HTR-8/SVneo (cell line): ENCODE measurements around the gene KCNQ2.

Source experiments
- DNase-seq: peaks from one replicate; pipeline ENCODE4 v3.0.0; 2011; ENCODE audit warnings: low spot score, mixed read lengths; ENCODE audit not compliant: insufficient read length
- FAIRE-seq: peaks from 2 replicates; lab custom pipeline; 2011; peaks lifted over from hg19 to GRCh38; lab: Jason Lieb, UNC

KCNQ2 gene

DNA sequence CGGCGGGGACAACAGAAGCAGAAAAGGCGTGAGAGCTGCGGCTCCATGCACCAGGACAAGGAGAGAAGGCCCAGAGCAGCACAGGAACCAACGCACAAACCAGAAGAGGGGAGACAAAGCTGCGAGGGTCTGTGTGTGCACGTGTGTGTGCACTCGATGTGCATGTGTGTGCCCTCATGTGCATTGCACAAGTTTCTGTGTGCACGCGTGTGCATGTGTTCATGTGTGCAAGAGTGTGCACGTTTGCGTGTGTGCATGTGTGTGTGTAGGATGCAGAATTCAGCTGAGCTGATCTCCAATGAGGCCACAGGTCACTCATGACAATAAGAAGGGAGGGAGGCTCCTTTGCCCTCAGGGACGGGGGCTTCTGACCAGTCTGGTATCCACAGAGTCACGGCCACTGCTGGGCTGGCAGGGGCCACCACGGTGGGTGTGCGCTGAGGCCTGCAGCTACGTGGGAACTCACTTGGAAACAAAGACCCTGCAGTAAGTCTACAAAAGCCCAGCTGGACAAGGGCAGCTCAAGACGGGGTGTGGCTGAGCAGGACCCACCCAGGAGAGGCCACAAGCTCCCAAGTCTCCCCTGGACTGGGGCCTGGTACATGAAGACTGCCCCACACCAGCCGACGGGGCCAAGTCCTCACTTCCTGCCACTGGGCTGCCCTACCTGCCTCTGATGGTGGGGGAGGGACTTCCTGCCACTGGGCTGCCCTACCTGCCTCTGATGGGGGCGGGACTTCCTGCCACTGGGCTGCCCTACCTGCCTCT is 63.2 kb downstream of the KCNQ2 start:
- peak; percentile 93 for FAIRE-seq
- no peak for DNase-seq

DNA sequence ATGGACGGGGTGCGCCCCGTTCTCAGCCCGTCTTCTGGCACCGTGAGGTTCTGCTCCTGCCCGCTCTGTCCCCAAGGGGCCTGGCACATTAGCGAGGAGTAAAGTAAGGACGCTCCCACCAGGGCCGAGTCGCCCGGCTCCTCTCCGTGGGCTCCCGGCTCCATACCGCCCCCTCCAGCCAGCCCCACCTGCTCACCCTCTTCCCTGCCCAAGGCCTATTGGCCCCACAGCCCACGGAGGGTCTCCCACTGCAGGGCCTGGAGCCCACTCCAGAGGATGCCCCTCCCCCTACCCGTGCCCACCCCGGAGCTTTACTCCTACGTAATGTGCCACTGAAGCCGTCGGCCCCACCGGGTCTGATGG is 63.8 kb downstream of the KCNQ2 start:
- DNase-seq (no peak), FAIRE-seq (no peak)

DNA sequence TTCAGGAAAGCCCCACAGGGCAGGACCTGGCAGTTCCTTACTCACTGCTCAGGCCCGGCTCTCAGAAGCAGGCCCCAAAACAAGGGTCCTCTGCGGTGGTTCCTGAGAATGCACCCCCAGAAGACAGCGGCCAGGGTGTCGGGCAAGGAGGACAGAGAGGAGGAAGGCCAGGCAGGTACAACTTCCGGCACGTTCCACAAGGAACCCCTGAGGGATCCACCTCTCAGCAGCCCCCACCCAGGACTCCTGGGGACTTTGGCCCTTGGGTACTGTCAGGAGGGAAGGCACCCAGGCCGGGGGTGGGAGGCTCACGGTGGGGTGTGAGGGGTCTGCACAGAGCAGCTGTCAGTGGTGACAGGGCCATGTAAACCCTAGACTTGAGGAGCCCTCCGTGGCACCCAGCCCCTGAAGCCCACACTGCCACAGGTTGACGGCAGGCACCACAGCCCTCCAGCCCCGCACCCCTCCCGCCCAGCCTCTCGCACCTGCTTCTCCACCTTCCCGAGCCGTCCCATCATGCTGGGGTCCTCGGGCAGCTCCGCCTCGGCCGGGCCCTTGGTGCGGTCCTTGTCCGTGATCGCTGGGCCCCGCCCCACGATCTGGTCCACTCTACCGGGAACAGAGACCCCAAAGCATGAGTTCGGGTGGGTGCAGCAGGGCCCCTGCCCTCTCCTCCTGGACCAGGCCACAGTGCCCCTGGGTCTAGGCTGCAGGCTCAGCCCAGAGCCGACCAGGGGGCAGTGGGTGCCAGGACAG is 64.3 kb downstream of the KCNQ2 start:
- FAIRE-seq (no peak), DNase-seq (no peak)

DNA sequence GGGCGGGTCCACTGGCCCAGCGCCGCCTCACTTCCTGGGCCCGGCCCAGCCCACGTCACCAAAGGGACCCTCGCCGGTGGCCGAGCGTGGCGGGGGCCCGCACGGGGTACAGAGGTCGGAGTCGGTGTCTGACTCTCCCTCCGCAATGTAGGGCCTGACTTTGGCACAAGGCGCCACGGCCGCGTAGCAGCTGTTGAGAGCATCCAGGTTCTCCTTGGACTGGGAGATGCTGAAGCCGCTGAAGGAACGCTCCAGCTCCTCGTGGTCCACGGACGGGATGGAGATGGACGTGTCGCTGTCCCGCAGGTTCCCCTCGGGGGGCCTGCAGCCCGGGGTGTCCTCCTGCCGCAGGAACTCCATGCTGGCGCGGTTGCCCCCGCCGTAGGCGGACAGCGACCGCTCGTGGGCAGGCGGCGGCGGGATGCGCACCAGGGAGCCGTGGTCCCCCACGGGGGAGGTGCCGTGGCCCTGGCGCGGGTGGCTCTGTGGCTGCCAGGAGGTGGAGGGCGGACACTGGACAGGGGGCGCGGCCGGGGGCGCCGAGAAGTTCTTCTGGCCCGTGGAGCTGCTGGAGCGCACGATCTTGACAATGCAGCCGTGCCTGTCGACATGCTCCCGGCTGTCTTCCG is 65.7 kb downstream of the KCNQ2 start:
- no peak for DNase-seq

DNA sequence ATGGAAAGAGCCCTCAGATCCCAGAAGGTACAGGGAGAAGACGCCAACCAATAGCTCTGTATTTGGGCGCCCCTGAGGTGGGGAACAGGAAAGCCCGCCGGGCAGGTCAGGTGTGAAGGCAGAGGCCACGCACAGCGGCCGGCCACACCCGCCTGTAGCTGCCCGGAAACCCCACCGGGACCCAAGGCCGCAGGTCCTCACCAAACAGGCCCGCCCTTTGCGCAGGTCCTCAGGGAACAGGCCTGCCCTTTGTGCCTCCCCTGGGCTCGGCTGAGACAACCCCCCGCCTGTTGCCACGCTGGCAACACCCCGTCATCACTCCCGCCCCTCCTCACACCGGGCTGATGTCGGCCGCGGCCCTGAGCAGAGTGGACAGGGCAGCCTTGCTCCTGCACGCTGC is 66.4 kb downstream of the KCNQ2 start:
- DNase-seq (no peak), FAIRE-seq (no peak)

More for the DNA sequence above, 65.7 kb downstream of the KCNQ2 start:
- no peak for FAIRE-seq

DNA sequence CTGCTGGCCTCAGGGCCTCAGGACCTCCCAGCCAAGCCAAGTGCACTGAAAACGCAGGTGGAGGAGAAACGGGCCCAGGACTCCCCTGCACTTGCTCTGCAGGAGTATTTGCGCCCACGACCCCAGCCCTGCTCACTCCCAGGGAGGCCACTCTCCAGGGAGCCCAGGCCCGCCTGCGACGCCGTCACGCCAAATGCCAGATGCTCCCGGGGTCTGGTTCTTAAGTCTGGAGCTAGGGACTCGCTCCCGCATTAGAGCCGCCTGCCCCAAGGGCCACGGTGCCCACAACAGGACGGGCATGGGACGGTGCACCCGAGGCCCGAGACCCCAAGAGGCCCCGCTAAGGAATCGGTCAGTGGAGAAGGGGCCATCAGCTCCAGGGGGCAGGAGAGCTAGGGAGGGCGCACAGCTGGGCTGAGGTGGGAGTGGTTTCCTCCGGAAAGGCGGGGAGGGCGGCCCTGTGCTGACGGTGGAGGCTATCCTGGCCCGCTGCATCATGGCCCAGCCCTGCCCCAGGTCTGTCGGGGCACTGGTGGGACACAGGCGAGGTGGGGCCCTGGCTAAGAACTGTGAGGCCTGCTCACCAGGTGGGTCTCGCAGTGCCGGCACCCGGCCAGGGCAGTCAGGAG is 67.2 kb downstream of the KCNQ2 start:
- DNase-seq (no peak), FAIRE-seq (no peak)

DNA sequence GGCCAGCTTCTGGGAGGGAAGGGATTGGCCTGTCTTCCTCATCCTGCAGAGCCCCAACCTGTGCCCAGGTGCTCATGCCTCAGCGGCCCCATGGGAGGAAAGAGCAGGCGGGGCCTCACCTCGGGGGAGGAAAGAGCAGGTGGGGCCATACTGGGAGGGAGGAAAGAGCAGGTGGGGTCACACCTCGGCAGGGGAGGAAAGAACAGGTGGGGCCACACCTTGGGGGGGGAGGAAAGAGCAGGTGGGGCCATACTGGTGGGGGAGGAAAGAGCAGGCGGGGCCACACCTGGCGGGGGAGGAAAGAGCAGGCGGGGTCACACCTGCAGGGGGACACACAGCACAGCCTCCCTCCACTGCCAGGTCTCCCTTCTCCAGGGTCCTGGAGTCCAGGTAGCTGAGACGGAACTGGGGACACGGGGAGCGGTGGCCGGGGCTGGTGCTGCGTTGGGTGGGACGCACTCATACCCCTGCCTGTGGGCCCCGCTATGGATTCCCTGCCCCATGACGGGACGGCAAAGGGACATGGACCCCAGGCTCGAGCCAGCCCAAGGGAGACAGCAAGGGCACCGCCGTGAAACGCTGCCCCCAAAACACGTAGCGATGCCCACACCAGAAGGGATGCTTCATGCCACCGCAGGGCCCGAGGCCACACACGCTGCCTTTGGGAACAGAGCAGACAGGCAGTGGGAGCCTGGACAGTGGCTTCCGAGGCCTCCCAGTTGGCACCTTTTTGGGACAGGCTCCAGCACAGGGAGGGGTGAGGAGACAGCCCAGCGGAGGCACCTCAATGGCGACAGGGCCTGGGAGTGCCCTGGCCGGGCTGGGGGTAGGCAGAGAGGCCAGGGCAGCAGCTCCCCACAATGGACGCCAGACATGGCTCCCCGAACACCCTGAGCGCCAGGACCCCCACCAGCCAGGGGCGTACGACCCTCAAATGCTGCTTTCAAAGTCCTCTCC is 68.0 kb downstream of the KCNQ2 start:
- DNase-seq (no peak), FAIRE-seq (no peak)

DNA sequence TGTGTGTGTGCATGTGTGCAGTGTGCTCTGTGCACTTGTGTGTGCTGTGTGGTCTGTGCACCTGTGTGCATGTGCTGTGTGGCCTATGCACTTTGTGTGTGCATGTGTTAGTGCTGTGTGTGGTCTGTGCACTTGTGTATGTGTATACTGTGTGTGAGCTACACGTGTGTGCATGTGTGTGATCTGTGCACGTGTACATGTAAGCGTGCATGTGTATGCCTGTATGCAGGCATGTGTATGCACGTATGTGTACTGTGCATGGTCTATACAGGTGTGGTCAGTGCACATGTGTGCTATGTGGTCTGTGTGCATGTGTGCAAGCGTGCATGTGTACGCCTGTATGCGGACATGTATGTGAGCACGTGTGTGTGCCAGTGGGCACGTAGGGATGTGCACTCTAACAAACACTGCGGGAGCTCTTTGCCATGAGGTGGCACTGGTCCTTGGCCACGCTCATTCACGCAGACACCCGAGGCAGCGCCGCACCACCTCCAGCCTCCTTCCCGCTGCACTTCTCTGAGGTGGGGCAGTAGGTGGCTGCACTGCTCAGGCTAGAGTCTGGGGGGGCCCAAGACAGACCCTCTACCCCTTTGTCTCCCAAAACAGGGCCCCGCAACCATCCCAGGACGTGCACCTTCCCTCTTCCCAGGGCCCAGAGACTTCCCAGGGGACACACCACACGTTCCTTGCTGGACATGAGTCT is 68.9 kb downstream of the KCNQ2 start:
- DNase-seq (no peak), FAIRE-seq (peak; percentile 99)

DNA sequence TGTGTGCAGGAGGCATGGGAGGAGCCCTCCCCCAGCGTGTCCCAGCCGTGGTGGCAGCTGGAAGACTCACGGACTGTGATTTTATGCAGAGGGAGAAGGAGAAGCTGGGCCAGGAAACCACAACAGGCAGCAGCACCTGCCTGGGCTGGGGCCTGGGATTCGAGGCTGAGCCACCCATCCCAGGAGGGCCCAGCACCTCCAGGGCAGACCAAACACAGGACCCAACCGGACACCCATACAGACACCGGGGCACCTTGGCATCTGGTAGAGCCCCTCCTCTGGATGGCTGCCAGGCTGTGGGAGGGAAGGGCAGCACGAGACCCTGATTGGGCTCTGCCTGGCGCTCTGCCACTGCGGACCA is 69.6 kb downstream of the KCNQ2 start:
- no peak for FAIRE-seq

DNA sequence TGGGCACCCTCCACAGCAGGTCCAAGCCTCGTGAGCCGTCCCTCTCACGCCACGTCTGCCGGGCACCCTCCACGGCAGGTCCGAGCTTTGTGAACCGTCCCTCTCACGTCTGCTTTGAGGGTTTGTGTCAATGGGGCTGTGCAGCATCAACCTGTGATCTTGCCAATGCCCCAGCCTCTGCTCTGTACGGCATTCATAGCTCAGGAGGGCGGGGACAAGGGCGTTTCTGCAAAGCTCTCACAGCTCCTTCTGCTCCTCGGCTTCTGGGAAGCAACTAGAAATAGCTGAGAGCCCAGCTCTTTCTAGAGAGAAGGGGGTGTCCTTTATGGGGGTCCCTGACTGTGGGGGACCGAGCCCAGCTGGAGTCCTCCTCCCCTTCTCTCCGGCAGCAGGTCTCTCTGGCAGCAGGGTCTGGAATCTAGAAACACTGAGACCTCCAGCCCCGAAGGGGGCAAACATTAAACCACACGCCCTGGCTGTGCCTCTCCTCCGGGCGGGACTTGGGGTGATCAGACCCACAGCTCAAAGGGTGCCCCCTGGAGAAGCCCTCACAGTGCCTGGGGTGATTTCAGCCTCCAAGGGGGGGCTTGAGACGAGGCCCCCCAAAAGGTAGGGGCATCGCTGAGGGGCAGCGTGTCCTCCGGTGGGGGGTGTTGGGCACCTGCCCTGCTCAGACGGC is 70.1 kb downstream of the KCNQ2 start:
- FAIRE-seq (no peak), DNase-seq (no peak)

More for the DNA sequence above, 69.6 kb downstream of the KCNQ2 start:
- DNase-seq, result no peak

DNA sequence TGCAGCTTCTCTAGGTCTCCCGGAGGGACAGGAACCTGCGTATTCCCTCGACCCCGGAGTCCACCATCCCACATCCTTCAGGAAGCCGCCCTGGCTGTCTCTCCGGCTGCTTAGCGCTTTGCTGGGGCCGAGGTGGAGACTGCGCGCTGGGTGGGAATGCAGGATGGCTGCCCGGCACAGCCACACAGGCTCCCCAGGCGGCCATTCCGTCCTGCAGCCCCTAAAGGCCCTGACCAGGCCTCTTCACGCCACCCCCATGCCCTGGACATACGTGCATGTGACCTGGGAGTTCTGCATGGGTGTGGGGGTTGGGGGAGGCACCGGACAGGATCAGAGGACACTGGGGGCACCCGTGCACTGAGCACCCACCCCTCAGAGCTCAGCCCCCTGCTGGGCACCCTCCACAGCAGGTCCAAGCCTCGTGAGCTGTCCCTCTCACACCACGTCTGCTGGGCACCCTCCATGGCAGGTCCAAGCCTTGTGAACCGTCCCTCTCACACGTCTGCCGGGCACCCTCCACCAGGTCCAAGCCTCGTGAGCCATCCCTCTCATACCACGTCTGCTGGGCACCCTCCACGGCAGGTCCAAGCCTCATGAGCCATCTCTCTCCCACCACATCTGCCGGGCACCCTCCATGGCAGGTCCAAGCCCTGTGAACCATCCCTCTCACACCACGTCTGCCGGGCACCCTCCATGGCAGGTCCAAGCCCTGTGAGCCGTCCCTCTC is 70.9 kb downstream of the KCNQ2 start:
- FAIRE-seq, result peak; percentile 84
- no peak for DNase-seq

DNA sequence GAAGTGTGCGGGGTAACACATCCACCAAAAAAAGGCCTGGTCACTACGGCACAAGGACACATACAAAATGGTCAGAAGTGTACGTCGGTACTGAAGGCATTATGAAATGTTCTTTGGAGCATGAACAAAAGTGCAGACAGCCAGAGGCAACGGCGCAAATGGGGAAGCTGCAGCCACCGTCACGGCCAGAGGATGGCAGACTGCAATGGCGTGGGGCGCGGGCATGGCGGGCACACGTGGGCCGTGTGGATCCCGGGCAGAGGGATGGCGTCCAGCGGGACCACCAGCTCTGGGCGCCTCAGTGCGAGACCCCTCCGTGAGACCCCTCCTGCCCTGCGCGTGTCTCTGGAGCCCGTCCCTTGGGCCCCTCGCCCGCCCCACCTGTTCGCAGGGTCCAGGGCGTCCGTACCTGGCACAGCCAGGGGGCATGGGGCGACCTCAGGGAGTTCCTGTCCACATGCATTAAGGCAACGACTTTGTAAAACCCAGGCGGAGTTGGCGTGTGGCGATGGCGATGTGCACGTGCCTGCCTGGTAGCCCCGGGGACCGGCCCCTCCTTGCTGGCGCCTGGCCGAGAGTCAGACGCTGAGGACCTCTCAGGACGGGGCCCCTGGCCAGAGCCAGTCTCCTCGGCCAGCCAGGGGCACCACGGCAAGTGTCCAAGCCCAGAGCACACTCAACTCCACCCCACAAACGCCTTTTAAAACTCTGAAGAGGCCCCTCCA is 71.8 kb downstream of the KCNQ2 start:
- no peak for FAIRE-seq
- DNase-seq, result no peak

DNA sequence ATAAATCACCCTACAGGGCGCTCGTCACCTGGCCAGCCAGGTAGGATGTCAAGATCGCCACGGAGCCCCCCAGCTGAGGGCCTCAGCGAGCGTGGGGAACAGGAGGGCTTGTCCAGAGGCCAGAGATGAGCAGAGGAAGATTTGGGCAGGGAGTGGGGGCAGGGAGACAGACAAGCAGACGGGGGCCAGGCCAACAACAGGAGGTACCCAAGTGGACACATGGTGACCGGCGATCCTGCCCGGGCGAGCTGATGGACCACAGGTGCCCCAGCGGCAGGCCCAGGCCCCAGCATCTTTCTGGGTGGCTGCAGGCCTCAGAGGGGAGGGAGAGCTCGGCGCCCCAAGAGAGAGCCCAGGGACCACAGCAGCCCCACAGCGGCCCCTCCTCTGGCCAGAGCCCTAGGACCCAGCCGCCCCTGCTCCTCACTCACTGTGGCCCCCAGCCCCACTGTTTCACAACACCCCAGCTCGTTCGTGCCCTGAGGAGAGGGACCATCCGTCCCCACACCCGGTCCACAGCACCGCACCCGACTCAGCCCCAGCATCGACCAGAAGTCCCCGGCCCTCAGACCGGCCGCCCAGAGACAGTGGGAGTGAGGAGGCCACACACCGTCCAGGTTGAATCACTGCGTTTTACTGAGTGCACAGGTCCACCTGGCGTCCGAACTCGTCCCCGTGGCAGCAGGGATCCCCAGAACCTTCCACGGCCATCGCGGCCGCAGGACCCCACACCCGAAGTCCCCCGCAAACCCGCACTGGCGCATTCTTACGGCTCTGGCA is 72.7 kb downstream of the KCNQ2 start:
- DNase-seq (no peak), FAIRE-seq (no peak)

DNA sequence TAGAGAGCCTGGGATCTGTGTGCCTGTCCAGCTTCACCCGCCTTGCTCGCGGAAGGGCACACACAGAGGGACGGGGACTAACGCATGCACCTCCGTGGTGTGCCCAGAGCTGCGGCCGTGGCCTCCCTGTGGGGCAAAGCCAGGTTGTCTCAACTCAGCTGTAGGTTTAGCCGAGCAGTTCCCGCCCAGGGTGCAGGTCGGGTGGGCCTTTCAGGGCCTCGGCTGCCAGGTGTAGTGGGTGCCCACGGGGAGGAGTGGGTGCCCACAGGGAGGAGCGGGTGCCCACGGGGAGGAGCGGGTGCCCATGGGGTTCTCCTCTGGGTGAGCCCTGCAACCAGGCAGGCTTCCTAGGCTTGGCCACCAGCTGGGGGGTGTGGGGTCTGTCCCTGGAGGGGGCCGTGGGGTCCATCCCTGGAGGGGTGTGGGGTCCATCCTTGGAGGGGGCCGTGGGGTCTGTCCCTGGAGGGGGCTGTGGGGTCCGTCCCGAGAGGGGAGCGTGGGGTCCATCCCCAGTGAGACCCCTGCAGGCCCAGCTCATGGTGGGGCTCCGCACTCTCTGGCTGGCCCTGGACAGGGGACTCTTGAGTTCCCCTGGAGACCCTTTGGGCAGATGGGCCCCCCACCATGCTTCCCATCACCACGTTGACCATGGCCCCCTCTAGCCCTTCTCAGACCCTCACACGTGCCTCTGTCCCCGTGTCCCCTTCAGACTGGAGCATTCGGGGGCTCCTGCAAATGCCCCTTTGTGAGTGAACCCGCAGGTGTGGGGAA is 73.5 kb downstream of the KCNQ2 start:
- FAIRE-seq, result no peak
- DNase-seq, result no peak

DNA sequence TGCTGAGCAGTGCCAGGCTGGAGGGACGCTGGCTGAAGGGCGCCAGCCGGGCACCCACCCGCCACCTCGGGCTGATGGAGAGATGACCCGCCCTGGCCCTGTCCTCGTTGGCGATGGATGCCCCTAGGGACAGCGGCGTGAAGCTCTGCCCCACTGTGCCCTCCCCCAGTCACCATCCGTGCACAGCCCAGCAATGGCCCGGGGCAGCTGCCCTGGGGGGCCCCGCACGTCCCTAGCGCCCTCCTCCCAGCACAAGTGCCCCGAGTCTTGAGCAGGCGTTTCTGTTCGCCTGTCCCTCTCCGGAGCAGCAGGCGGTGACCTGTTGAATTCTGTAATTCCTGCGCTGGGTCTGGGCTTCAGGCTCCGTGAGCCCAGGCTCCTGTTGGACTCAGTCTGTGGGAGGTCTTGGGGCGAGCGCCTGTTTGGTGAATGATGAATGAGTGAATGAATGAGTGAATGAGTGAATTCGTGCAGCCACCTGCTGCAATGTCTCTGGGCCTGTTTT is 74.5 kb downstream of the KCNQ2 start:
- DNase-seq (no peak), FAIRE-seq (no peak)
